GM18511 (cell line): ENCODE data around the gene MRM1.

Source experiments
- ATAC-seq: cut with Tn5 transposase; IDR thresholded peaks from one replicate; pipeline ENCODE4 v1.9.1; 2021; ENCODE audit warnings: mild to moderate bottlenecking, moderate library complexity; ENCODE audit not compliant: unreplicated experiment

The MRM1 gene

GRCh38 chr17:36601303-36602029, at the start of gene MRM1:
Gene MRM1 (plus strand): TSS chr17:36601583. CDS start chr17:36601811, 228 bp downstream.
- ATAC-seq = peak; percentile 79

- no peak for ATAC-seq
Observed at GRCh38 chr17:36553459-36553858, 47.9 kb upstream of the MRM1 start.

- no peak for ATAC-seq
Observed at GRCh38 chr17:36566081-36566480, 35.3 kb upstream of the MRM1 start.

- no peak for ATAC-seq
Observed at GRCh38 chr17:36575028-36575427, 26.4 kb upstream of the MRM1 start.

GRCh38 chr17:36576793-36577192, 24.6 kb upstream of the MRM1 start:
- ATAC-seq = no peak

- ATAC-seq = no peak
Observed at GRCh38 chr17:36578671-36579070, 22.7 kb upstream of the MRM1 start.

- ATAC-seq = no peak
Observed at GRCh38 chr17:36583787-36584186, 17.6 kb upstream of the MRM1 start.

- ATAC-seq = no peak
Observed at GRCh38 chr17:36586138-36586537, 15.2 kb upstream of the MRM1 start.

GRCh38 chr17:36590082-36590481, 11.3 kb upstream of the MRM1 start:
- no peak for ATAC-seq

GRCh38 chr17:36591434-36592315, 9.7 kb upstream of the MRM1 start, which contains the start of gene DHRS11:
Gene DHRS11 (plus strand): TSS chr17:36591879. CDS start chr17:36592010, 131 bp downstream.
- peak; percentile 78 for ATAC-seq

- ATAC-seq = no peak
Observed at GRCh38 chr17:36592316-36592715, 9.1 kb upstream of the MRM1 start.

GRCh38 chr17:36592716-36593321, 8.6 kb upstream of the MRM1 start:
- ATAC-seq = no peak

GRCh38 chr17:36593656-36594316, 7.6 kb upstream of the MRM1 start:
- no peak for ATAC-seq

- no peak for ATAC-seq
Observed at GRCh38 chr17:36594626-36595401, 6.6 kb upstream of the MRM1 start.

GRCh38 chr17:36597226-36597625, 4.2 kb upstream of the MRM1 start:
- no peak for ATAC-seq

GRCh38 chr17:36597866-36598777, 3.3 kb upstream of the MRM1 start:
- ATAC-seq = no peak

GRCh38 chr17:36598951-36599401, 2.4 kb upstream of the MRM1 start:
- no peak for ATAC-seq

GRCh38 chr17:36599546-36600250, 1.7 kb upstream of the MRM1 start:
- no peak for ATAC-seq
